Heart left ventricle (tissue), 16 donors: Measurements from ENCODE around the gene NBAS. TPM values are rescaled to one million over a fixed set of nuclear protein-coding genes. Genes with fewer than 3 reads are reported as not detected.

Experiments
- ATAC-seq, 4 donors: fragments of 200-7000 bp; cut with Tn5 transposase; one replicate each; pipeline ENCODE4 v1.9.1; 2020 to 2022; ENCODE audit warnings: moderate library complexity in 4 of 4, mild to moderate bottlenecking in 3 of 4, moderate number of reproducible peaks in 1 of 4
- DNase-seq, 5 donors: peaks; one replicate each; pipeline ENCODE4 v3.0.0-alpha.2; 2020
- H3K27ac ChIP-seq, 12 donors: fragments of 200-600 bp; sonication (generic) in 4 of 12; one replicate each; pipeline versions ENCODE4 v1.5.0 to v1.8.0; 2016 to 2022; ENCODE audit warnings: mild to moderate bottlenecking in 2 of 12
- H3K27me3 ChIP-seq, 9 donors: fragments of 200-600 bp; sonication (generic) in 2 of 9; one replicate each; pipeline versions ENCODE4 v1.5.1 to v1.8.0; 2016 to 2022; ENCODE audit warnings: mild to moderate bottlenecking in 3 of 9
- H3K36me3 ChIP-seq, 9 donors: fragments of 200-600 bp; sonication (generic) in 2 of 9; one replicate each; pipeline versions ENCODE4 v1.5.0 to v1.8.0; 2018 to 2022; ENCODE audit warnings: mild to moderate bottlenecking in 2 of 9
- H3K4me1 ChIP-seq, 12 donors: fragments of 200-600 bp; sonication (generic) in 4 of 12; one replicate each; pipeline versions ENCODE4 v1.5.0 to v1.8.0; 2016 to 2022; ENCODE audit warnings: mild to moderate bottlenecking in 3 of 12
- H3K4me3 ChIP-seq, 12 donors: fragments of 200-600 bp; sonication (generic) in 4 of 12; one replicate each; pipeline versions ENCODE4 v1.5.0 to v1.8.0; 2017 to 2022; ENCODE audit warnings: mild to moderate bottlenecking in 9 of 12, moderate library complexity in 4 of 12
- H3K9me3 ChIP-seq, 12 donors: fragments of 200-600 bp; sonication (generic) in 4 of 12; one replicate each; pipeline versions ENCODE4 v1.5.0 to v1.8.0; 2016 to 2022; ENCODE audit warnings: mild to moderate bottlenecking in 1 of 12
- POLR2A ChIP-seq, 2 donors: fragments of 450-650 bp; IDR thresholded peaks; one replicate each; pipeline ENCODE4 v1.6.1; 2017; ENCODE audit warnings: antibody characterized with exemption in 2 of 2, mild to moderate bottlenecking in 2 of 2, moderate library complexity in 2 of 2
- WGBS, 4 donors: extraction: QIAGEN DNeasy Blood & Tissue Kit in 2 of 4; methylation state at CpG; one replicate each; pipeline versions ENCODE4 v1.1.5 to v1.1.7; 2013 to 2018; 5-methylcytosine and 5-hydroxymethylcytosine counted together
- intact Hi-C, 10 donors: fragments of 100-400 bp; cut with DNase I; formaldehyde crosslinking; loops; one replicate each; pipeline versions ENCODE4 v1.11.1 to v1.14.2; 2022
- polyA plus RNA-seq, 2 donors: library from polyadenylated mRNA; stranded (reverse); fragments of 200-250 nt; gene quantifications; one replicate each; pipeline ENCODE4 v1.2.3, GENCODE V29; 2013
- total RNA-seq, 9 donors: library from RNA; depleted of rRNA in 2 of 9; stranded (reverse); fragments of >200 nt in 2 of 9; fragmentation: NEBNext Ultra II Directional in 3 of 9; extraction: Animal tissue kit (Norgen Biotek cat#: 25700) in 3 of 9; gene quantifications; one replicate each; pipeline versions ENCODE4 v1.1.0 to v1.2.4, GENCODE V29; 2016 to 2023
- TF ChIP-seq, protein P1 (sequence below), 12 donors: fragments of 200-600 bp; sonication (generic) in 4 of 12; IDR thresholded peaks; one replicate each; pipeline versions ENCODE4 v1.5.0 to v1.8.0; 2018 to 2022; ENCODE audit warnings: antibody characterized with exemption in 12 of 12, mild to moderate bottlenecking in 5 of 12
- donor health status: ischemic (EF 13 %, LVEDD 7.1; RV severe dilation, severe dysfunction).
- donor health status: healthy with polysubstance abuse.
- donor health status: DM: no; HTN: yes; CAD: no.
- donor health status: DM: no; HTN: no; CAD: no.
- donor health status: ischemic (EF 25% LVEDD 6.9; RV normal size, moderate dysfunction).
- donor health status: ischemic (EF 25% LVEDD 5.7; RV mildly dilated, moderate dysfunction).
- donor health status: healthy.
- donor health status: DM: yes; HTN: yes; CAD: no.
- donor health status: ischemic (EF 35%, LVEDD 5.7; RV mildly dilated, moderate dysfunction).
- donor health status: nonischemic (EF 11% LVEDD 7.7; RV severe dilation, severe dysfunction).
- donor health status: DM: yes; HTN: yes; CAD: no.
- donor health status: PGD.
- donor health status: ischemic (EF 29% LVEDD 5.4; RV normal size, mild dysfunction).
- donor health status: nonischemic (EF 23%, LVEDD 6.1; RV moderate dilation, normal function).

The NBAS gene
- total and polyA plus RNA-seq, 11 donors: 23.1 to 63.0 (median 50.5) TPM

DNA sequence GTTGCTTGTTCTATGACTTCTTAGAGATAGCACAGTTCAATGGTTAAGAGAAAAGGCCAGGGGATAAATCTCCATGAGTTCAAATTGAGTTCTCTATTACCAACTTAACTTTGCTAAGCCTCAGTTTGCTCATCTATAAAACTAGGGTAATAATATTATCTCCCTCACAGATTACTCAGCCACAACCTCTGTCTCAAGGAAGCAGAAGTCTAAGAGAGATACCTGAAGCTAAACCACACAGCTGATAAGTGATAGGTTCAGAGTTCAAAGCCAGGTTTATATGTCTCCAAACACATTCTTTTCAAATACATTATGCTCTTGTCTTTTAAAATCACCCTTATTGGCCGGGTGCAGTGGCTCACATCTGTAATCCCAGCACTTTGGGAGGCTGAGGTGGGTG is 287.7 kb downstream of the NBAS start:
- Histone ChIP-seq H3K4me3 (no peak overlapping the region), H3K4me1 (no peaks in the 10 kb centered on the region), H3K36me3 (peaks cover 0 to 36% (median 27%) of the 10 kb centered on the region in 9 donors), H3K9me3 (no peaks in the 10 kb centered on the region), H3K27me3 (no peaks in the 10 kb centered on the region), H3K27ac (no peak overlapping the region)
- no peak for ATAC-seq
- TF ChIP-seq, protein P1, sequence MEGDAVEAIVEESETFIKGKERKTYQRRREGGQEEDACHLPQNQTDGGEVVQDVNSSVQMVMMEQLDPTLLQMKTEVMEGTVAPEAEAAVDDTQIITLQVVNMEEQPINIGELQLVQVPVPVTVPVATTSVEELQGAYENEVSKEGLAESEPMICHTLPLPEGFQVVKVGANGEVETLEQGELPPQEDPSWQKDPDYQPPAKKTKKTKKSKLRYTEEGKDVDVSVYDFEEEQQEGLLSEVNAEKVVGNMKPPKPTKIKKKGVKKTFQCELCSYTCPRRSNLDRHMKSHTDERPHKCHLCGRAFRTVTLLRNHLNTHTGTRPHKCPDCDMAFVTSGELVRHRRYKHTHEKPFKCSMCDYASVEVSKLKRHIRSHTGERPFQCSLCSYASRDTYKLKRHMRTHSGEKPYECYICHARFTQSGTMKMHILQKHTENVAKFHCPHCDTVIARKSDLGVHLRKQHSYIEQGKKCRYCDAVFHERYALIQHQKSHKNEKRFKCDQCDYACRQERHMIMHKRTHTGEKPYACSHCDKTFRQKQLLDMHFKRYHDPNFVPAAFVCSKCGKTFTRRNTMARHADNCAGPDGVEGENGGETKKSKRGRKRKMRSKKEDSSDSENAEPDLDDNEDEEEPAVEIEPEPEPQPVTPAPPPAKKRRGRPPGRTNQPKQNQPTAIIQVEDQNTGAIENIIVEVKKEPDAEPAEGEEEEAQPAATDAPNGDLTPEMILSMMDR (IDR thresholded peaks at IDR 0.05): no peak
- no peak for TF ChIP-seq POLR2A (IDR thresholded peaks at IDR 0.05)
- intact Hi-C loops: no loop called here
- no peak for DNase-seq
- WGBS, 4 donors: 93 to 100% (median 94%) methylated on average over 1 of the region's 1 CpG

DNA sequence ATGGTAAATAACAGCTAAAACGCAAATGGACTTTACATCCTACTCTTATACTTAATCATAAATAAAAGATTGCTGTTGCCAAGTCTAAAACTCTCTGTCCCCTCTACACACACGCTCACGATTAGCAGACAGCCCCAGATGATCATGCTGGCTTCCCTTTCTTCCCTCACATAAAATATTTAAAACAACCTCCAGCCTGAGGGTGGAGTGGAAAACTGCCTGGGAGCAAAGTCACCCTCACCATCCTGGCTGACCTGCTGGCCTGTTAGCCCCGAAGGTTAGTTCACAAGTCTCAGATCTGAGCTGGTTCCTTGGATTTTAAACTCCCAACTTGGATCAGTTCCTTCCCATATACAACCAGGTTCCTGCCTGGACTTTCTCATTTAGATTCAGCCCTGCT is 288.2 kb downstream of the NBAS start:
- H3K27me3 ChIP-seq: no peaks in the 10 kb centered on the region
- no peak overlapping the region for H3K27ac ChIP-seq
- H3K4me1 ChIP-seq: no peaks in the 10 kb centered on the region
- no peak overlapping the region for H3K4me3 ChIP-seq
- WGBS, 4 donors: 68 to 87% (median 74%) methylated on average over 4 of the region's 4 CpGs
- no peak for ATAC-seq
- H3K36me3 ChIP-seq: peaks cover 0 to 41% (median 28%) of the 10 kb centered on the region in 9 donors
- intact Hi-C loops: no loop called here
- no peak for DNase-seq
- H3K9me3 ChIP-seq: no peaks in the 10 kb centered on the region
- TF ChIP-seq, protein P1 (IDR thresholded peaks at IDR 0.05): no peak
- TF ChIP-seq POLR2A (IDR thresholded peaks at IDR 0.05): no peak

DNA sequence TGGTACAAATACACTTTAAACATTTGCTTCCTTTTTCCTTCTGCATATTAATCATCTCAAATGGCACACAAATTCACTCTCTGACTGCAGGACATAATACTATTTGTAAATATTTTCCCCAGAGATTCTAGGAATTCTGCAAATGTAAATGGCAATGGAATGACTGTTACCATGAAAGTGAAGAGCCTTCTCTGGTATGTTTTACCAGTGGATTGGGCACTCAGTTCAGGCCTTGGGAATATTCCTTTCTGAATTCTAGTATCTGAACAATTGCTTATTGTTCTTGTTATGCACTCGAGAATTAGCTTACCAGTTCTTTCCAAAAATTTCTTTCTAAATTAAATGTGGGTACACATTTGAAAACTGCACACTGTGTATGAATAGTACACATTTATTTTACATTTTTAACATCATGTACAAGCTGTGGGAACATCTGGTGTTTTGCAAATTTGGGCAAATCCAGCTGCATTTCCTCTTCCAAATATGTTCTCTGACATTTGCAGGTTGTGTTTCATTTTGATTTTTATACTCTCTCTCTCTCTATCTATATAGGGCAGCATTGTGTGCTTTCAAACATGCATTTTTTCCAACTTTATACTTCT is 289.1 kb downstream of the NBAS start:
- 75 to 92% (median 84%) methylated on average over 1 of the region's 1 CpG for WGBS, 4 donors
- Histone ChIP-seq H3K9me3 (no peaks in the 10 kb centered on the region), H3K4me3 (no peak overlapping the region), H3K27me3 (no peaks in the 10 kb centered on the region), H3K27ac (no peak overlapping the region), H3K36me3 (peaks cover 0 to 44% (median 28%) of the 10 kb centered on the region in 9 donors), H3K4me1 (no peaks in the 10 kb centered on the region)
- ATAC-seq (no peak), DNase-seq (no peak)
- TF ChIP-seq, protein P1 (IDR thresholded peaks at IDR 0.05): no peak
- TF ChIP-seq POLR2A (IDR thresholded peaks at IDR 0.05): no peak
- intact Hi-C loops: no loop called here

DNA sequence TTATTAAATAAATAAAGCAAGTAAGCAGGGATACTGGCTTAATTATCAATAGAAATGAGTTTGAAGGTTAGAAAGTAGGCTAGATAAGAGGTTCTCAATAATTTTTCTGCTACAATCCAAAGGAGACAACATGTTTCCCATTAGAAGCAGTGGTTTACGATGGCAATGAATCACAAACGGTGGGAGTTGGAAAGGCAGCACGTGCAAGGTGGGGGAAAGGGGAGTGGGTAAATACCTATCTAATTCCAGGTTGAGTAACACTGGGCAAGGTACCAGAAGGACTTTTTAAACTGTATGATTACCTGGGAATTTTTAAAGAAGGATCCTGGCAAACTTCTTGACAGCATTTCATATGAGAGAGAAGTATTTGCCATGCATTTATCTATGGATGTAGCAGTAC is 289.9 kb downstream of the NBAS start:
- 87 to 92% (median 92%) methylated on average over 3 of the region's 3 CpGs for WGBS, 4 donors
- Histone ChIP-seq H3K27me3 (no peaks in the 10 kb centered on the region), H3K9me3 (no peaks in the 10 kb centered on the region), H3K36me3 (peaks cover 0 to 37% (median 24%) of the 10 kb centered on the region in 9 donors), H3K27ac (no peak overlapping the region), H3K4me1 (no peaks in the 10 kb centered on the region), H3K4me3 (no peak overlapping the region)
- TF ChIP-seq, protein P1 (IDR thresholded peaks at IDR 0.05): no peak
- no peak for TF ChIP-seq POLR2A (IDR thresholded peaks at IDR 0.05)
- no peak for ATAC-seq
- DNase-seq: no peak
- intact Hi-C loops: no loop called here
